ENCODE data around the gene NT5DC2.
A peak's percentile ranks its signal among the peaks of the same experiment; 100 is the strongest.

The NT5DC2 gene

GRCh38 chr3:52532838-52533622 lies 627 bp downstream of the NT5DC2 start:
- DNase-seq: no peak
- H3K27me3 ChIP-seq (ENCODE audit: insufficient read depth, low read depth, severe bottlenecking): no peaks in the 10 kb centered on the region
- H3K27ac ChIP-seq: peak overlapping the region; percentile 81
- no peak for TF ChIP-seq CTCF (IDR thresholded peaks at IDR 0.05; ENCODE audit: low read depth, low read length)
- H3K9me3 ChIP-seq (ENCODE audit: severe bottlenecking): no peaks in the 10 kb centered on the region
- H3K4me3 ChIP-seq (ENCODE audit: low read depth, low read length): peak overlapping the region; percentile 87
- H3K36me3 ChIP-seq: peaks cover 31% of the 10 kb centered on the region

GRCh38 chr3:52532517-52532837 lies 1.2 kb downstream of the NT5DC2 start:
- Histone ChIP-seq H3K36me3 (peaks cover 37% of the 10 kb centered on the region), H3K27me3 (ENCODE audit: insufficient read depth, low read depth, severe bottlenecking) (no peaks in the 10 kb centered on the region), H3K9me3 (ENCODE audit: severe bottlenecking) (no peaks in the 10 kb centered on the region), H3K27ac (peak overlapping the region; percentile 81), H3K4me3 (ENCODE audit: low read depth, low read length) (peak overlapping the region; percentile 87)
- no peak for DNase-seq
- TF ChIP-seq CTCF (IDR thresholded peaks at IDR 0.05; ENCODE audit: low read depth, low read length): no peak

GRCh38 chr3:52531860-52532516 lies 1.7 kb downstream of the NT5DC2 start:
- no peak for DNase-seq
- peak overlapping the region; percentile 87 for H3K4me3 ChIP-seq (ENCODE audit: low read depth, low read length)

GRCh38 chr3:52530918-52531826 lies 2.5 kb downstream of the NT5DC2 start:
- H3K9me3 ChIP-seq (ENCODE audit: severe bottlenecking): no peaks in the 10 kb centered on the region
- DNase-seq: no peak
- no peaks in the 10 kb centered on the region for H3K27me3 ChIP-seq (ENCODE audit: insufficient read depth, low read depth, severe bottlenecking)
- no peak for TF ChIP-seq CTCF (IDR thresholded peaks at IDR 0.05; ENCODE audit: low read depth, low read length)
- H3K27ac ChIP-seq: no peak overlapping the region
- peaks cover 49% of the 10 kb centered on the region for H3K36me3 ChIP-seq
- no peak overlapping the region for H3K4me3 ChIP-seq (ENCODE audit: low read depth, low read length)

More at GRCh38 chr3:52531860-52532516, 1.7 kb downstream of the NT5DC2 start:
- H3K36me3 ChIP-seq: peaks cover 42% of the 10 kb centered on the region
- H3K27ac ChIP-seq: peak overlapping the region; percentile 81; the same call in 1 of the 2 replicates
- no peaks in the 10 kb centered on the region for H3K9me3 ChIP-seq (ENCODE audit: severe bottlenecking)
- no peaks in the 10 kb centered on the region for H3K27me3 ChIP-seq (ENCODE audit: insufficient read depth, low read depth, severe bottlenecking)
- no peak for TF ChIP-seq CTCF (IDR thresholded peaks at IDR 0.05; ENCODE audit: low read depth, low read length)

GRCh38 chr3:52529376-52530333 lies 4.0 kb downstream of the NT5DC2 start:
- Histone ChIP-seq H3K4me3 (ENCODE audit: low read depth, low read length) (no peak overlapping the region), H3K9me3 (ENCODE audit: severe bottlenecking) (no peaks in the 10 kb centered on the region), H3K27me3 (ENCODE audit: insufficient read depth, low read depth, severe bottlenecking) (no peaks in the 10 kb centered on the region), H3K27ac (no peak overlapping the region), H3K36me3 (peaks cover 61% of the 10 kb centered on the region)
- no peak for DNase-seq
- TF ChIP-seq CTCF (IDR thresholded peaks at IDR 0.05; ENCODE audit: low read depth, low read length): no peak

Measured in WERI-Rb-1 (cell line).